Left renal pelvis (tissue), 4 donors: ENCODE data around the gene DTD1. TPM values are rescaled to one million over a fixed set of nuclear protein-coding genes. Genes with fewer than 3 reads are reported as not detected.

Source experiments
- DNase-seq, 4 donors: peaks; one replicate each; pipeline ENCODE4 v3.0.0-alpha.2; 2013; ENCODE audit warnings: low read depth in 4 of 4, low spot score in 3 of 4
- polyA plus RNA-seq, 4 donors: library from polyadenylated mRNA; unstranded; fragments of 120-200 nt; gene quantifications; one replicate each; pipeline ENCODE4 v1.2.1, GENCODE V29; 2013; ENCODE audit not compliant: insufficient read length in 4 of 4

Gene DTD1
- polyA plus RNA-seq, 4 donors = 24.2 to 28.5 (median 25.3) TPM

GRCh38 chr20:18657575-18657974 is 69.7 kb downstream of the DTD1 start:
- no peak for DNase-seq

- no peak for DNase-seq
Measured at GRCh38 chr20:18662279-18663040, 74.6 kb downstream of the DTD1 start.

GRCh38 chr20:18663932-18664331 is 76.1 kb downstream of the DTD1 start:
- no peak for DNase-seq

- DNase-seq = no peak
Measured at GRCh38 chr20:18665135-18665534, 77.3 kb downstream of the DTD1 start.

GRCh38 chr20:18666803-18667415 is 79.1 kb downstream of the DTD1 start:
- peak in 1 of 4 donors; percentile 25 for DNase-seq

- no peak for DNase-seq
Measured at GRCh38 chr20:18669241-18670019, 81.6 kb downstream of the DTD1 start.

GRCh38 chr20:18671203-18671710 is 83.4 kb downstream of the DTD1 start:
- peak in 1 of 4 donors; percentile 24 for DNase-seq

GRCh38 chr20:18672834-18673233 is 85.0 kb downstream of the DTD1 start:
- no peak for DNase-seq

GRCh38 chr20:18676396-18676795 is 88.5 kb downstream of the DTD1 start:
- DNase-seq = no peak

- no peak for DNase-seq
Measured at GRCh38 chr20:18677126-18677525, 89.3 kb downstream of the DTD1 start.

- DNase-seq = peak in 1 of 4 donors; percentile 29
Measured at GRCh38 chr20:18678549-18679419, 90.9 kb downstream of the DTD1 start.

GRCh38 chr20:18683839-18684238 is 96.0 kb downstream of the DTD1 start:
- no peak for DNase-seq

- no peak for DNase-seq
Measured at GRCh38 chr20:18684775-18685174, 96.9 kb downstream of the DTD1 start.

GRCh38 chr20:18685406-18685805 is 97.6 kb downstream of the DTD1 start:
- no peak for DNase-seq

GRCh38 chr20:18686696-18687095 is 98.8 kb downstream of the DTD1 start:
- no peak for DNase-seq

GRCh38 chr20:18688676-18689075 is 100.8 kb downstream of the DTD1 start:
- DNase-seq = no peak

GRCh38 chr20:18689557-18689956 is 101.7 kb downstream of the DTD1 start:
- DNase-seq = no peak

- DNase-seq = no peak
Measured at GRCh38 chr20:18692447-18692846, 104.6 kb downstream of the DTD1 start.

GRCh38 chr20:18694071-18694470 is 106.2 kb downstream of the DTD1 start:
- no peak for DNase-seq

- no peak for DNase-seq
Measured at GRCh38 chr20:18695175-18695574, 107.3 kb downstream of the DTD1 start.
